Measurements from ENCODE around the gene RBM42. TPM values are rescaled to one million over a fixed set of nuclear protein-coding genes. Genes with fewer than 3 reads are reported as not detected.
"Not testable (repeated sequence)": the region's sequence is repeated elsewhere in the genome, so short reads cannot be mapped to it uniquely, and the experiment has no call there.

Gene RBM42
- 96.5 and 109 TPM in 2 replicates for total RNA-seq

- intact Hi-C loops (cut with micrococcal nuclease) = loop anchor here (1.0 to 5.0 kb wide), 5 partner anchors 16 to 114 kb away; partner anchors contain the start of genes COX6B1, HAUS5 and IGFLR1
Measured at GRCh38 chr19:35628565-35629331, at the start of gene RBM42. Gene RBM42 (plus strand): TSS chr19:35629036. CDS start chr19:35629154, 118 bp downstream.

- intact Hi-C loops (cut with micrococcal nuclease) = no loop called here
Measured at GRCh38 chr19:35582760-35583159, 46.1 kb upstream of the RBM42 start.

- intact Hi-C loops (cut with micrococcal nuclease) = no loop called here
Measured at GRCh38 chr19:35585848-35586247, 43.0 kb upstream of the RBM42 start, which contains the start of gene PMIS2. Gene PMIS2 (plus strand): TSS chr19:35586173. CDS start chr19:35586260, 87 bp downstream.

GRCh38 chr19:35587321-35587720 lies 41.5 kb upstream of the RBM42 start:
- intact Hi-C loops (cut with micrococcal nuclease) = no loop called here

- intact Hi-C loops (cut with micrococcal nuclease) = no loop called here
Measured at GRCh38 chr19:35590875-35591274, 38.0 kb upstream of the RBM42 start.

GRCh38 chr19:35592226-35592625 lies 36.6 kb upstream of the RBM42 start:
- intact Hi-C loops (cut with micrococcal nuclease) = loop anchor here (1.0 kb wide), 2 partner anchors 43 to 82 kb away; no protein-coding TSS in a partner anchor

GRCh38 chr19:35595026-35595425 lies 33.8 kb upstream of the RBM42 start:
- intact Hi-C loops (cut with micrococcal nuclease) = not testable (repeated sequence)

- intact Hi-C loops (cut with micrococcal nuclease) = no loop called here
Measured at GRCh38 chr19:35595928-35596327, 32.9 kb upstream of the RBM42 start.

GRCh38 chr19:35596366-35596999 lies 32.4 kb upstream of the RBM42 start:
- intact Hi-C loops (cut with micrococcal nuclease) = no loop called here

GRCh38 chr19:35601971-35602370 lies 26.9 kb upstream of the RBM42 start:
- intact Hi-C loops (cut with micrococcal nuclease) = no loop called here

- intact Hi-C loops (cut with micrococcal nuclease) = not testable (repeated sequence)
Measured at GRCh38 chr19:35604436-35604835, 24.4 kb upstream of the RBM42 start.

- intact Hi-C loops (cut with micrococcal nuclease) = not testable (repeated sequence)
Measured at GRCh38 chr19:35607170-35607569, 21.7 kb upstream of the RBM42 start.

GRCh38 chr19:35607661-35608060 lies 21.2 kb upstream of the RBM42 start:
- intact Hi-C loops (cut with micrococcal nuclease) = no loop called here

- intact Hi-C loops (cut with micrococcal nuclease) = no loop called here
Measured at GRCh38 chr19:35608251-35608650, 20.6 kb upstream of the RBM42 start.

GRCh38 chr19:35609851-35610353 lies 18.9 kb upstream of the RBM42 start:
- intact Hi-C loops (cut with micrococcal nuclease) = no loop called here

- intact Hi-C loops (cut with micrococcal nuclease) = loop anchor here (1.0 kb wide), 4 partner anchors 16 to 66 kb away; partner anchors contain the start of gene COX6B1
Measured at GRCh38 chr19:35612224-35612558, 16.6 kb upstream of the RBM42 start.

- intact Hi-C loops (cut with micrococcal nuclease) = loop anchor here (1.0 kb wide), 4 partner anchors 16 to 66 kb away; partner anchors contain the start of gene COX6B1
Measured at GRCh38 chr19:35612559-35613321, 16.1 kb upstream of the RBM42 start, which contains the start of gene HAUS5. Gene HAUS5 (plus strand): TSS chr19:35612735. CDS start chr19:35612795, 60 bp downstream.

GRCh38 chr19:35613574-35613973 lies 15.3 kb upstream of the RBM42 start:
- intact Hi-C loops (cut with micrococcal nuclease) = no loop called here

GRCh38 chr19:35615036-35615435 lies 13.8 kb upstream of the RBM42 start:
- intact Hi-C loops (cut with micrococcal nuclease) = no loop called here

- intact Hi-C loops (cut with micrococcal nuclease) = no loop called here
Measured at GRCh38 chr19:35618857-35619256, 10.0 kb upstream of the RBM42 start.

GRCh38 chr19:35619290-35619923 lies 9.4 kb upstream of the RBM42 start:
- intact Hi-C loops (cut with micrococcal nuclease) = no loop called here

All from T-helper 2 cell treated with Interferon-gamma antibody and Interleukin-4, amounts not matched to agents 100 ng/mL and 5 ng/mL, for 36 hours (primary cell).